ENCODE measurements around the gene CCDC171.

The CCDC171 gene

GRCh38 chr9:16023446-16023845, 470.6 kb downstream of the CCDC171 start:
- Histone ChIP-seq H3K9ac (ENCODE audit: low read depth, low read length) (no peak overlapping the region), H3K9me3 (ENCODE audit: control insufficient read depth, insufficient read depth, low read length) (no peaks in the 10 kb centered on the region), H3K27ac (ENCODE audit: low read depth, low read length) (no peak overlapping the region), H3K4me3 (ENCODE audit: low read depth, low read length) (no peak overlapping the region), H3K36me3 (ENCODE audit: control insufficient read depth, insufficient read depth, low read length) (no peaks in the 10 kb centered on the region), H3K4me1 (ENCODE audit: control insufficient read depth, insufficient read depth, low read length) (no peaks in the 10 kb centered on the region), H3K27me3 (ENCODE audit: control insufficient read depth, insufficient read depth, low read length) (no peaks in the 10 kb centered on the region)
